ENCODE data around the gene RHBDF1.
A peak's percentile ranks its signal among the peaks of the same experiment; 100 is the strongest.
"Not testable (repeated sequence)": the region's sequence is repeated elsewhere in the genome, so short reads cannot be mapped to it uniquely, and the experiment has no call there.

RHBDF1 gene

GRCh38 chr16:56231-56927, 16.1 kb downstream of the RHBDF1 start:
- no peak for DNase-seq

DNA sequence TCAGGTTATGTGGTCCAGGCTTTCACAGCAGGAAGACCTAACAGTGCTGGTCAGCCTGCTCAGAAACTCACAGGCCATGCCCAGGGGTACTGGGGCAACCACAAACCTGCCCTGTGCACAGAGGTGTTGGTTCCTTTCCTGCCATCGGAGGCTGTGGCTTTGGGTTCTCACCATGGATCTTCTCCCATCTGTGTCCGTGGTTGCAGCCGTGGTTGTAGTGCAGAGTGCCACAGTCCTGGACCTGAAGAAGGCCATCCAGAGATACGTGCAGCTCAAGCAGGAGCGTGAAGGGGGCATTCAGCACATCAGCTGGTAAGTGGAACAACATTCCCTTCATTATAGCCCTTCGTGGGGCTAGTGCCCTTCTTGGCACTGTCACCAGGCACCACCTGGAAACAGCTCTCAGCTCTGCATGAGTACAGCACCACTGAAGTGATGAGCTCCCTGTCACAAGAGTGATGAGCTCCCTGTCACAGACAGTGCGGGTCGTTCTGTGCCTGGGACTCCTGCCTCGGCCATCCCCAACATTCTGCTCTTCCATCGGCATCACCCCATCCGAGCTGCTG, 16.8 kb downstream of the RHBDF1 start:
- DNase-seq, result no peak

- DNase-seq, result no peak
These were observed 18.2 kb downstream of the RHBDF1 start for GRCh38 chr16:54237-54581.

GRCh38 chr16:53346-54236, 18.8 kb downstream of the RHBDF1 start, which contains the start of the genes POLR3K and SNRNP25:
TSS of gene POLR3K (minus strand) at chr16:53608. CDS start at chr16:53586, 22 bp downstream.
TSS of gene SNRNP25 (plus strand) at chr16:53828. CDS start at chr16:54017, 189 bp downstream.
- peak; percentile 89 for DNase-seq

DNA sequence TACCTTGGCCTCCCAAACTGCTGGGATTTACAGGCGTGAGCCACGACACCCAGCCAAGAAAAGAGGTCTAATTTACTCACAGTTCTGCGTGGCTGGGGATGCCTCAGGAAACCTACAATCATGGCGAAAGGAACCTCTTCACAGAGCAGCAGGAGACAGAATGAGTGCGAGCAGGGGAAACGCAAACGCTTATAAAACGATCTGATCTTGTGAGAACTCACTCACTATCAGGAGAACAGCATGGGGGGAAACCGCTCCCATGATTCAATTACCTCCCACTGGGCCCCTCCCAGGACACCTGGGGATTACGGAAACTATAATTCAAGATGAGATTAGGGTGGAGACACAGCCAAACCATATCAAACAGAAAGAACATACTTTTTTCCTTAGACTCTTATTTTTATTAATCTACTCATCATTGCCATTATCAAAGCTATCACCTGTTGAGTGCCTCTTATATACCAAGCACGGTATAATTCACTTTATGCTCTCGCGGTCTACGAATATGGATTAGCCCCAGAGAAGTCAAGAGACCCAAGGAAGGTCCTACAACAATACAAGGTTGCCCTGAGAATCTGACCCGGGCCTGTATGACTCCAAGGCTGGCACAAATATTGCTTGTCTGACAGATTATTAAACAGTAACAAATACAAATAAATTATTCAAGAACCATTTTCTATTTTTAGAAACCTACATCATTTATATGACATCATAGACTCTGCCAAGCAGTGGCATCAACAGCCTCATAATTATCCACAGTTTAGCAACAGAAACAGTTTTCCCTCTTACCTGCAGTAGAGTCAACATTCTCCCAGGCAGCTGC, 21.5 kb downstream of the RHBDF1 start:
- DNase-seq, result no peak

GRCh38 chr16:47234-47633, 25.2 kb downstream of the RHBDF1 start:
- DNase-seq, result no peak

DNA sequence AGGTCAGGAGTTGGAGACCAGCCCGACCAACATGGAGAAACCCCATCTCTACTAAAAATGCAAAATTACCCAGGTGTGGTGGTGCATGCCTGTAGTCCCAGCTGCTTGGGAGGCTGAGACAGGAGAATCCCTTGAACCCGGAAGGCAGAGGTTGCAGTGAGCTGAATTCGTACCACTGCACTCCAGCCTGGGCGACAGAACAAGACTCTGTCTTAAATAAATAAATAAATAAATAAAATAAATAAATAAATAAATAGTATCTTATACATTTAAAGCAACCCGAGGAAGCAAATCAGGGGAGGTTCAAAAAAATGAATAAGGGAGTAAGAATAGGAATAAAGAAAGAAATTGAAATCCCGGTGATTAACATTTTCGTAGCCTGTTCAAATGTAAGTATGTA, 25.9 kb downstream of the RHBDF1 start:
- DNase-seq, result not testable (repeated sequence)

DNA sequence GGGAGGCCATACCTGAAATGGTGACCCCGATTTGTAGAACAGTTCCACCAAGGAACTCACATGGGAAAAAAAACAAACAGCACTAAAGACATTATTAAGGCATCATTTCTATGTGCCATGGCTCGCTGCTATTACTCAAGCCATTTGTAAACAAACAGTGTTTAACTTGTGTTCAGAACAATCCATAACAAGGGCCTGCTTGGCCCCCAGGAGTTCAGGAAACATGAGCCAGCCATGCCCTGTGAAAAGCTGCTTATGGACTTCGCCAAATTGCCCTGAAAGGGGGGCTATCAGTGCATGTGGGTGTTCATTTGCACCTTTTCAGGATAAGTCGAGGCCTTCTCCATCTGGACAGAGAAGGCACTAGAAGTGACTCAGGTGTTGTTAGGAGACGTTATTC, 27.0 kb downstream of the RHBDF1 start:
- no peak for DNase-seq

DNA sequence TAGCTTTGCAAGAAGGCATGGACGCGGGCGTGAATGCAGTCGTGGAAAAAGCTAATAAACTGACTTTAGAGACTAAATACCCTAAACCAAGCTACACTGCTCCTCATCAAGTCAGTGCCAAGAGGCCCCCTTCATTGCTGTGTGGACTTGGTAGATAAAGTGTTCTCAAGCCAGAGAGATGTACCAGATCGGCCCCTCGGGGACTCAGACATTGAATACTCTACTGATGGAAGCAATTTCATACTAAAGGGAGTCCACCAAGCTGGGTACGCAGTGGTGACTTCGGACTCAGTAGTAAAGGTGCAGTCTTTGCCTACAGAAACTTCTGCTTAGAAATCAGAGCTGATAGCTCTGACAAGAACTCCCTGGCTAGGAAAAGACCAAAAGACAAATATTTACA, 27.8 kb downstream of the RHBDF1 start:
- no peak for DNase-seq

DNA sequence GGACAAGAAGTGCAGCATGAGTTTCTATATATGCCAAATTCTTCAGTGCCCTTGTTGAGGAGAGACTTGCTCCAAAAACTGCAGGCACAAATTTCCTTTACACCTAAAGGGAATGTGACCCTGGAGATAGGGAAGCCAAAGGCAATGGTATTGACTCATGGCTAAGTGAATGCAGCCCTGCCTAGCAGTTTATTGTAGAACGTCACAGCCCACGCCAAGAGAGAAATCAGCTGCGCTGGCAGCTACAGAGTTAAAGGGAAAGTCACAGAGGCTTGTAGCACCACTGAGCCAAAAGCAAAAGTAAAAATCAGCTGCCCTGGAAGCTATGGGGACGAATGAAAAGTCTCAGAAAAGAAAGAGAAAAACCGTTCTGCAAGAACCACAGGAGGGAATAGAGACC, 29.1 kb downstream of the RHBDF1 start:
- DNase-seq, result no peak

GRCh38 chr16:42691-43090, 29.7 kb downstream of the RHBDF1 start:
- no peak for DNase-seq

GRCh38 chr16:42069-42457, 30.4 kb downstream of the RHBDF1 start:
- DNase-seq, result no peak

GRCh38 chr16:41439-42068, 30.9 kb downstream of the RHBDF1 start:
- DNase-seq, result no peak

DNA sequence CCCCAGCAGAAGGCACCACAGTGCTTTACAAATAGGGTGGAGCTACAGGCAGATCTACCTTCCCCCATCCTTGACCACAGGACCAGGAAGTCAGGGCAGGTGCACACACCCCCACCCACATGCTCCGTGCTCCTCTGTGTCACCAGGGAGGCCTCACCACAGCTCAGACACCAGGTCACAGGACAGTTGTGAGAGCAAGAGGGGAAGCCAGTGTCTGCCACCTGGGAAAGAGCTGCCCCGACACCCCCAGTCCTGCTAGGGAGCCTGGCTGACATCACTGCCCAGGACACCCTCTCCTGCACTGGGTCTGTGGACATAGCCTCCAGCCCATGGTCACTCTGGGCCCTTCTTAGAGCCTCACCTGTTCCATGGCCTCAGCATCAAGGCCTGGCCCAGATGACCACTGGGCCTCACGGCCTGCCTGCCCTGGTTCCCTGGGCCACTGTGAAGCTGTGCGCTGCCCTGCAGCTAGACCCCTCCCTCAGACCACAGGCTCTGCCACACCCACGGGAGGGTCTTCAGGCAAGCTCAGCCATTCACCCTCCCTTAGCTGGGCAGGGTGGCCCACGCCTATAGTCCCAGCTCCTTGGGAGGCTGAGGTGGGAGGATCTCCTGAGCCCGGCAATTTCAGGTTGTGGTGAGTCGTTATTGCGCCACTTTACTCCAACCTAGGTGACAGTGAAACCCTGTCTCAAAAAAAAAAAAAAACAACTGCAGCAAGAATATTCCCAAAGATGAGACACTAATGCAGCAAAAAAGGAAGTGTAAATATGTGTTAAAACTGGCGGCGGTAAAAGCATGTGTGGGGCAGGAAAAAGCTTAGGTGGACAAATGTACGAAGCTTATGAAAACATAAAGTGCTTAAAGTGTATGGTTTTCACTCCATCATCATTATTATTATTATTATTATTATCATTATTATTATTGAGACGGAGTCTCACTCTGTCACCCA, 33.2 kb downstream of the RHBDF1 start:
- DNase-seq, result no peak

DNA sequence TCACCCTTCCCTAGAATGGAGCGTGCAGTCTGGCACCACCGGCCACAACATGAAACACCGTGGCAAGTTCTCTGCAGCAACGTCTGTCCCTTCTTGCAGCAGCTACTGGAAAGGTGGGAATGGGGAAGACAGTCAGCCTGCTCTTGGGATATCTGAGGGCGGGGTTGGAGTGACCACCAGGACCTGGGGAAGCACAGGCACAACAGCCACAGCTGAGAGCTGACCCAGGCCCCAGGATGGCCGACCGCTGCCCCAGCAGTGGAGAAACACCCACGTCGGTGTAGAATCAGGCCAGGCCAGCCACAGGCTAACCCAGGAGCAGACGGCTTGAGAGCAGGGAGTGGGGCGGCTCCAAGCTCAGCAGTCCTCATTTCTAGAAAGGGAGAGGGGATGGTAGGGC, 34.2 kb downstream of the RHBDF1 start:
- DNase-seq, result not testable (repeated sequence)

DNA sequence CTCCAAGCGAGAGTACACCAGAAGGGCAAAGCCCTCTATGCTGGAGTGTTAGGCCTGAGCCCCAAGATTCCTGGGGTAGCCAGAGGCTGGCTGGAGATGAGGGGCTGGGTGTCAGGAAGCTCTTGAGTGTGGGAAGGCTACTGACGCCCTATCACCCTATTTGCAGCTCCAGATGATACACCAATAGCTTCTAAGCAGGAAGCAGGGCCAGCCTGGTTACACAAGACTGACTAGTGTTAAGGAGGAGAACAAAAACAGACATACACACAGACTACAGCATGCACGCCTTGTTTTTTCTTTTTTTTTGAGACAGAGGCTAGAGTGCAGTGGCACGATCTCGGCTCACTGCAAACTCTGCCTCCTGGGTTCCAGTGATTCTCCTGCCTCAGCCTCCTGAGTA, 34.9 kb downstream of the RHBDF1 start:
- DNase-seq, result no peak

GRCh38 chr16:36336-36984, 36.0 kb downstream of the RHBDF1 start:
- no peak for DNase-seq

GRCh38 chr16:35678-36305, 36.6 kb downstream of the RHBDF1 start:
- DNase-seq, result no peak

GRCh38 chr16:35011-35677, 37.3 kb downstream of the RHBDF1 start:
- DNase-seq, result no peak

- no peak for DNase-seq
These were observed 37.8 kb downstream of the RHBDF1 start for GRCh38 chr16:34648-34987.
